Eye (tissue), 1 donor: ENCODE measurements around the gene NANOG.
"Not testable (repeated sequence)": the region's sequence is repeated elsewhere in the genome, so short reads cannot be mapped to it uniquely, and the experiment has no call there.

Experiments used
- DNase-seq: peaks from one replicate; pipeline ENCODE4 v3.0.0-alpha.2; 2015

Gene NANOG

GRCh38 chr12:7788884-7789528 is at the start of gene NANOG:
Gene NANOG (plus strand): TSS chr12:7789402. CDS start chr12:7789615, 213 bp downstream.
- DNase-seq = not testable (repeated sequence)

- no peak for DNase-seq
Observed at GRCh38 chr12:7747246-7747645, 42.0 kb upstream of the NANOG start, which contains the start of gene CLEC4C. Gene CLEC4C (minus strand): TSS chr12:7747375. CDS start chr12:7747348, 27 bp downstream.

DNA sequence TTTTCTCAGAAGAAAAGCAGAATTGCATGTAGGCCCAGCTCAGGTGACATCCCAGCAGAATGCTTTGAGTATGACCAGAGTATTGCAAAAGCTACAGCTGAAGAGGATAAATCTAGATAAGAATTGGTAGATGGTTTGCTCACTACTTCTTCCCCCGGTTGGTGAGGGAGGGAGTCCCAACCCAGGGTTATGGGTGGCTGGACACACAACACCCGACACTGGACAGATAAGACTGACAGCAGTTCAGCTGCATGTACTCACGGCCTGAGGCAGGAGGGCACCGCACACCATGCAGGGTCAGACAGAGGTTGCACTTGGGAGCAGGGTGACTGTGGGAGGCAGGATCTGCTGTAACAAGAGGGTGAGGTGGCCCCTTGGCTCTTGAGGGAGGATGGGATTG is 40.4 kb upstream of the NANOG start:
- DNase-seq = no peak

DNA sequence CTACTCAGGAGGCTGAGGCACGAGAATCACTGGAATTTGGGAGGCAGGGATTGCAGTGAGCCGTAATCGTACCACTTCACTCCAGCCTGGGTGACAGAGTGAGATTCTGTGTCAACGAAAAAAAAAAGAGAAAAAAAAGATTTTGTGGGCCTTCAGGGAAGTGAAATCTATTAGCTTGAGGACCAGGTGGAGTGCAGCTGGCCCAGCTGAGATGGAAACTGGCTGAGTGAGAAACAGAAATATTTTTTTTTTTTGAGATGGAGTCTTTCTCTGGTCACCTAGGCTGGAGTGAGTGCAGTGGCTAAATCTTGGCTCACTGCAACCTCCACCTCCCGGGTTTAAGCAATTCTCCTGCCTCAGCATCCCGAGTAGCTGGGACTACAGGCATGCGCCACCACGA is 39.8 kb upstream of the NANOG start:
- DNase-seq = no peak

- DNase-seq = no peak
Observed at GRCh38 chr12:7750350-7750749, 38.9 kb upstream of the NANOG start.

DNA sequence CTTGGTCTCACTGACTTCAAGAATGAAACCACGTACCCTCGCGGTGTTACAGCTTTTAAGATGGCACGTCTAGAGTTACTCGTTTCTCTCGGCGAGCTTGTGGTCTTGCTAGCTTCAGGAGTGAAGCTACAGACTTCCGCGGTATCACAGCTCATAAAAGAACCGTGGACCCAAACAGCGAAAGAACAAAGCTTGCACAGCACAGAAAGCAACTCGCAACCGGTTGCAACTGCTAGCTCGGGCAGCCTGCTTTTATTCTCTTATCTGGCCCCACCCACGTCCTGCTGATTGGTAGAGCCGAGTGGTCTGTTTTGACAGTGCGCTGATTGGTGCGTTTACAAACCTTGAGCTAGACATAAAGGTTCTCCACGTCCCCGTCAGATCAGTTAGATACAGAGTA is 37.8 kb upstream of the NANOG start:
- DNase-seq = no peak

DNA sequence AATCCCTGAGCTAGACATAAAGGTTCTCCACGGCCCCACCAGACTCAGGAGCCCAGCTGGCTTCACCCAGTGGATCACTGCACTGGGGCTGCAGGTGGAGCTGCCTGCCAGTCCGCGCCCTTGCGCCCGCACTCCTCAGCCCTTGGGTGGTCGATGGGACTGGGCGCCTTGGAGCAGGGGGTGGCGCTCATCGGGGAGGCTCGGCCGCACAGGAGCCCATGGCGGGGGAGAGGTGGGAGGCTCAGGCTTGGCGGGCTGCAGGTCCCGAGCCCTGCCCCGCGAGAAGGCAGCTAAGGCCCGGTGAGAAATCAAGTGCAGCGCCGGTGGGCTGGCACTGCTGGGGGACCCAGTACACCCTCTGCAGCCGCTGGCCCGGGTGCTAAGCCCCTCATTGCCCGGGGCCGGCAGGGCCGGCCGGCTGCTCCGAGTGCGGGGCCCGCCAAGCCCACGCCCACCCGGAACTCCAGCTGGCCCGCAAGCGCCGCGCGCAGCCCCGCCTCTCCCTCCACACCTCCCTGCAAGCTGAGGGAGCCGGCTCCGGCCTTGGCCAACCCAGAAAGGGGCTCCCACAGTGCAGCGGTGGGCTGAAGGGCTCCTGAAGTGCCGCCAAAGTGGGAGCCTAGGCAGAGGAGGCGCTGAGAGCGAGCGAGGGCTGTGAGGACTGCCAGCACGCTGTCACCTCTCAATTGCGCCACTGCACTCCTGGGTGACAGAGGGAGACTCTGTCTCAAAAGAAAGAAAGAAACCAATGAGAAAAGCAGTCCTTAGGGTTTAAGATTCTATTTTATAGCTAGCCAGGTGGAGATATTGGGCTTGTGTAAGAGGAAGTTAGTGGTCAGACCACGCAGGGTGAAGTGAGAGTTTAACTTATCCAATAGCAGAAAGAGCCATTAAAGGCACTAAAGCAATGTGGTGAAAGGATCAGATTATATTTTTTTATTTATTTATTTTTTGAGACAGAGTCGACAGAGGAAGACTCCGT is 37.0 kb upstream of the NANOG start:
- DNase-seq = not testable (repeated sequence)

DNA sequence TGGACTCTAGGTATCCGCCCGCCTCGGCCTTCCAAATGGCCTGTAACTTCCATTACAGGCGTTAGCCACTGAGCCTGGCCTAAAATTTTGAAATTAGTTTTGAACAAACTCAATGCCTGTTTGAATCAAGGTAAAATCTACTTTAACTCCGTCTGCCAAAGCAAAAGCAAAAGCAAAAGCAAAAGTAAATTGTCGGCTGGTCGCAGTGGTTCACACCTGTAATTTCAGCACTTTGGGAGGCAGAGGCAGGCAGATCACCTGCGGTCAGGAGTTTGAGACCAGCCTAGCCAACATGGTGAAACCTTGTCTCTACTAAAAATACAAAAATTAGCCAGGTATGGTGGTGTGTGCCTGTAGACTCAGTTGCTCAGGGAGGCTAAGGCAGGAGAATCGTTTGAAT is 33.5 kb upstream of the NANOG start:
- not testable (repeated sequence) for DNase-seq

DNA sequence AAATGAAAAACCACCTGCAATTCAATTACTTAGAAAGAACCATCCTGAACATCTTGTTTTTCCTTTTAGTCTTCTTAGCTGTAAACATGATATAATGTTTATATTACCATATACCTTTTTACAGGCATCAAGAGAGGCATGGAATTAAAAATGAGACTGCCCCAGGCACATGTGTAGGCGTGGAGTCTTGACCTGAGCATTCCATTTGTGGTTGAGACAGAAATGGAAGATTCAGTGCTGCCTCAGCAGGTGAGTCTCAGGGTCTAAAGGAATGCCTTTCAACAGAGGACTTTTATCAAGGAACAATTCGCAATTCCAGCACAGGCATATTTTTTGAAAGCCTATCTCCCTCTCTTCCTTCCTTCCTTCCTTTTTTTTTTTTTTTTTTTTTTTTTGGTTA is 32.2 kb upstream of the NANOG start:
- DNase-seq = no peak

GRCh38 chr12:7758766-7759140 is 30.4 kb upstream of the NANOG start:
- DNase-seq = no peak

- no peak for DNase-seq
Observed at GRCh38 chr12:7769999-7770398, 19.2 kb upstream of the NANOG start.

DNA sequence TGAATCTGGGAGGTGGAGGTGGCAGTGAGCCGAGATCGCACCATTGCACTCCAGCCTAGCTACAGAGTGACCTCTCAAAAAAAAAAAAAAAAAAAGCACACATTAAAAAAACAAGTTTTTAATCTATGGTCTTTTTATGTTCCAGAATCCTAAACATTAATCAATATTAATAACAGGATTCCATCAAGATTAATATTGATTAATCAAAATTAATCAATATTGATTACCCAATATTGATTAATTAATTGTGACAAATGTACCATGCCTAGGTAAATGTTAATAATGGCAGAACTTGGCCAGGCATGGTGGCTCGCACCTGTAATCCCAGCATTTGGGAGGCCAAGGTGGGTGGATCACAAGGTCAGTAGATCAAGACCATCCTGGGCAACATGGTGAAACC is 7.9 kb upstream of the NANOG start:
- no peak for DNase-seq

GRCh38 chr12:7782055-7782454 is 7.1 kb upstream of the NANOG start:
- DNase-seq = no peak

GRCh38 chr12:7783433-7783832 is 5.8 kb upstream of the NANOG start:
- DNase-seq = not testable (repeated sequence)

- no peak for DNase-seq
Observed at GRCh38 chr12:7784701-7785100, 4.5 kb upstream of the NANOG start.

DNA sequence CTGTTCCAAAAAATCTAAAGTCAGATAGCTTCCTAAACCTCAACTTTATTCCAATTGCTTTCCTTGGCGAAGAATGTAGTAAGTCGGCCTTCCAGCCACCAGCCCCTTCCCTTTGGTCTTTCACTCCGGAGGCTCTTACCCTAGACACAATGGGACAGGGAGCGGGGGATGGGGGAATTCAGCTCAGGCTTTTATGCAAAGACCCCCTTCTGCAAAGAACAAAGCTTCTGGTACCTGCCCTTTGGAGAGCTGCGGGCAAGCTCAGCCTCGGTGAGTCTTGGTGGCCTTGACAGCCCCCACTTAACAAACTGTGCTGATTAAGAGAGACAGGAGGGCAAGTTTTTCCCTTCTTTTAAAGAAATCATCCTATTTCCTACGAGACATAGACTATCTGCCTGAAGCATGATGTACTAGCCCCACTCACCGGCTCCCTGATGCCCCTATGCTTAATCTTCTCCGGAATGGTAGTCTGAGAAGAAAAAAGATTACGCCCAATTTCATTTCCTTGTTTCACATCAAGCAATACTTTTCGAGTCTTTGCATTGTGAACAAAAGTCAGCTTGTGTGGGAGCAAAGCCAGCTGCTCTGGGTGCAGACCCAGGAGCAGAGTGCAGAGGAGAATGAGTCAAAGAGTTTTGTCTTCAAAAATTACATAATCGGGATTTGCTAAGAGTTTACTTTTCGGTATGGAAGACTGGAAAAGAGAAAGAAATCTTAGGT is 1.5 kb upstream of the NANOG start:
- DNase-seq = no peak

DNA sequence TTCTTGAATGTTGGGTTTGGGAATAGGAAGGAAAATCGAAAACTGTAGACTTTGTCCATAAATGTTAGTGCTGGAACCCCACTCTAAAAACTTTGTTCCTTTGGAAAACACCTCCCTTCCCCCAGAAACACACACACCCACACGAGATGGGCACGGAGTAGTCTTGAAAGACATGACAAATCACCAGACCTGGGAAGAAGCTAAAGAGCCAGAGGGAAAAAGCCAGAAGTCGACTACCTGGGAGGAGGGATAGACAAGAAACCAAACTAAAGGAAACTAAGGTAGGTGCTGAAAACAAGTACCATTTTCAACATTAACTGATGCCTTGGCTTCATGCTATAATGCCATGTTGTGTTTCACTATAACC is 925 bp upstream of the NANOG start:
- no peak for DNase-seq

DNA sequence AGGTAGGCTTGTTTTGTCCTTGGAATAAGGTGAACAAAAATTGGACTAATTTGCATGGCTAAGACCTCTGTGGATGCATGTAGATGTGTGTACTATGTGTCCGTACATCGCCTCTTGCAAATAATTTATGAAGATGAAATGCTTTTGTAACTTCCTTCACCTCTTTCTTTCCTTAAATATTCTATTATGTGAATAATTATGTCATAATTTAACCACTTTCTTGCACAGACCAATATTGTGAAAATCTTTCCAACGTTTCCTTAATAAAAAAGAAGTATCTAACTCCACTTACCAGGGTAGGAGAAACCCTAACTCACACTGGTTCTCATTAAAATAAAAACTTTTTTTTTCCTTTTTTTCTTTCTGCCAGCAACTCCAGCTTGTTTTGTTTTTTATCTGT is 4.0 kb downstream of the NANOG start:
- no peak for DNase-seq

DNA sequence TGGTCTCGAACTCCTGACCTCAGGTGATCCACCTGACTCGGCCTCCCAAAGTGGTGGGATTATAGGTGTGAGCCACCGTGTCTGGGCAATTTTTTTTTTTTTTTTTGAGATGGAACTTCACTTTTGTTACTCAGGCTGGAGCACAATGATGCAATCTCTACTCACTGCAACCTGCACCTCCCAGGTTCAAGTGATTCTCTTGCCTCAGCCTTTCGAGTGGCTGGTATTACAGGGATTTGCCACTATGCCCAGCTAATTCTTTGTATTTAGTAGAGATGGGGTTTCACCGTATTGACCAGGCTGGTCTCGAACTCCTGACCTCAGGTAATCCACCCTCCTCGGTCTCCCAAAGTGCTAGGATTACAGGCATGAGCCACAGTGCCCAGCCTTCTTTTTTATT is 8.1 kb downstream of the NANOG start:
- DNase-seq = not testable (repeated sequence)

DNA sequence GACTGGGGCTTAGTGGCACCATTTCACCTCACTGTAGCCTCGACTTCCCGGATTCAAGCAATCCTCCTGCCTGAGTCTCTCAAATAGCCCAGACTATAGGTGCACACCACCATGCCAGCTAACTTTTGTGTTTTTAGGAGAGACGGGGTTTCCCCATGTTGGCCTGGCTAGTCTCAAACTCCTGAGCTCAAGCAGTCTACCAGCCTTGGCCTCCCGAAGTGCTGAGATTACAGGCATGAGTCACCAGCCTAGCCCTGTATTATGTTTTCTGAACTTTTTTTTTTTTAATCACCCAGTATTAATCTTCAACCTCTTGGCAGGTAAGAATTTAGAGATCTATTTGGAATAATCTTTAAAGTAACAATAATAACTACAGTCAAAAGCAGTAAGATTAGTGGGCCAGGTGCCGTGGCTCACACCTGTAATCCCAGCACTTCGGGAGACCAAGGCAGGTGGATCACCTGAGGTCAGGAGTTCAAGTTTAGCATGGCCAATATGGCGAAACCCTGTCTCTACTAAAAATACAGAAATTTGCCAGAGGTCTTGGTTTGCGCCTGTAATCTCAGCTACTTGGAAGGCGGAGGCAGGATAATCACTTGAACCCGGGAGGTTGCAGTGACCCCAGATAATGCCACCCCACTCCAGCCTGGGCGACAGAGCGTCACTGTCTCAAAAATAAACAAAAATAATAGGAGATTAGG is 8.6 kb downstream of the NANOG start:
- no peak for DNase-seq

GRCh38 chr12:7798750-7799308 is 9.6 kb downstream of the NANOG start:
- DNase-seq = not testable (repeated sequence)

DNA sequence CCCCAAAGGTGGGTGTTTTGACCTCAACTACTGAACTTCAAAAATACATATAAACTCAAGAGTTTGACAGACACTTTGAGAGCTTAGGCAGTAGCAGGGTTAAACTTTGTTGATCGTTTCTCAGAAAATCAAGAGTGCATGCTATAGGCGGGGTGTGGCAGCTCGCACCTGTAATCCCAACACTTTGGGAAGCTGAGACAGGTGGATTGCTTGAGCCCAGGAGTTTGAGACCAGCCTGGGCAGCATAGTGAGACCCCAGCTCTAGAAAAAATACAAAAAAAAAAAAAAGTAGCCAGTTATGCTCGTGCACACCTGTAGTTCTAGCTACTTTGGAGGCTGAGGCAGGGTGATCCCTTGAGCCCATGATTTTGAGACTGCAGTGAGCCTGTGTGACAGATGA is 12.3 kb downstream of the NANOG start:
- DNase-seq = no peak
